K562 (cell line): ENCODE measurements around the gene AGAP1. TPM values are rescaled to one million over a fixed set of nuclear protein-coding genes. Genes with fewer than 3 reads are reported as not detected.

Experiments used
- CXXC5 ChIP-seq: fragments of 250-450 bp; sonication (Bioruptor Pico); IDR thresholded peaks from 2 replicates; pipeline ENCODE4 v1.8.0; 2022; ENCODE audit warnings: inconsistent platforms, mild to moderate bottlenecking, moderate library complexity
- E2F5 ChIP-seq: sonication (generic); formaldehyde crosslinking; IDR thresholded peaks from 2 replicates; pipeline ENCODE4 v1.8.0; 2022; ENCODE audit warnings: mild to moderate bottlenecking, missing genetic modification reagents
- ETV1 ChIP-seq: fragments of 450-650 bp; conservative IDR thresholded peaks from 2 replicates; pipeline ENCODE4 v1.6.1; 2016; ENCODE audit warnings: missing genetic modification characterization, control low read depth, low read depth, missing compliant biosample characterization
- GATA2 ChIP-seq: sonication (generic); formaldehyde crosslinking; IDR thresholded peaks from 2 replicates; pipeline ENCODE4 v1.4.0; 2020; ENCODE audit warnings: mild to moderate bottlenecking, missing genetic modification reagents
- GATAD2A ChIP-seq: fragments of 450-650 bp; IDR thresholded peaks from 2 replicates; pipeline ENCODE4 v1.6.1; 2017
- GATAD2B ChIP-seq: fragments of 450-650 bp; IDR thresholded peaks from 2 replicates; pipeline ENCODE4 v1.6.1; 2017; ENCODE audit warnings: mild to moderate bottlenecking, borderline replicate concordance
- HNRNPL ChIP-seq: fragments of 200-400 bp; formaldehyde crosslinking; IDR thresholded peaks from 2 replicates; pipeline ENCODE4 v1.6.1; 2017; ENCODE audit warnings: low read depth, mild to moderate bottlenecking, low read length
- KDM1A ChIP-seq, 2 experiments: fragments of 450-650 bp; IDR thresholded peaks; 2 replicates each; pipeline ENCODE4 v1.6.1; 2016; ENCODE audit warnings: mild to moderate bottlenecking in 2 of 2
- KLF6 ChIP-seq: fragments of 250-450 bp; sonication (Bioruptor Pico); IDR thresholded peaks from 2 replicates; pipeline ENCODE4 v1.4.0; 2020; ENCODE audit warnings: mild to moderate bottlenecking, moderate library complexity, borderline replicate concordance
- LCOR ChIP-seq: sonication (generic); formaldehyde crosslinking; IDR thresholded peaks from 2 replicates; pipeline ENCODE4 v1.8.0; 2022; ENCODE audit warnings: mild to moderate bottlenecking, missing genetic modification reagents
- MAFG ChIP-seq: fragments of 450-650 bp; conservative IDR thresholded peaks from 2 replicates; pipeline ENCODE4 v1.6.1; 2016; ENCODE audit warnings: missing genetic modification characterization, missing compliant biosample characterization
- MCM7 ChIP-seq, 2 experiments: fragments of 450-650 bp; IDR thresholded peaks; 2 replicates each; pipeline ENCODE4 v1.6.1; 2016 to 2018
- MECOM ChIP-seq: fragments of 250-450 bp; sonication (Bioruptor Pico); IDR thresholded peaks from 2 replicates; pipeline ENCODE4 v1.8.0; 2022; ENCODE audit warnings: inconsistent platforms
- MLLT1 ChIP-seq, 2 experiments: fragments of 450-650 bp; IDR thresholded peaks; 2 replicates each; pipeline ENCODE4 v1.6.1; 2016
- NFIC ChIP-seq: fragments of 450-650 bp; IDR thresholded peaks from 2 replicates; pipeline ENCODE4 v1.6.1; 2017; ENCODE audit warnings: mild to moderate bottlenecking, inconsistent platforms
- NFYB ChIP-seq: IDR thresholded peaks from 2 replicates; pipeline ENCODE4 v1.6.1; 2011; ENCODE audit warnings: mild to moderate bottlenecking, moderate library complexity; ENCODE audit not compliant: insufficient read length; ENCODE audit errors: extremely low read depth
- PREB ChIP-seq: sonication (generic); formaldehyde crosslinking; IDR thresholded peaks from 2 replicates; pipeline ENCODE4 v1.8.1; 2023; ENCODE audit warnings: mild to moderate bottlenecking, missing genetic modification reagents
- SMARCE1 ChIP-seq: fragments of 450-650 bp; IDR thresholded peaks from 2 replicates; pipeline ENCODE4 v1.7.1; 2016; ENCODE audit warnings: mild to moderate bottlenecking
- XRCC5 ChIP-seq: fragments of 200-400 bp; formaldehyde crosslinking; IDR thresholded peaks from 2 replicates; pipeline ENCODE4 v1.6.1; 2017; ENCODE audit warnings: low read depth, mild to moderate bottlenecking, low read length
- ZBTB33 ChIP-seq: sonication (generic); formaldehyde crosslinking; IDR thresholded peaks from 2 replicates; pipeline ENCODE4 v1.8.1; 2023; ENCODE audit warnings: mild to moderate bottlenecking, missing genetic modification reagents
- ZNF24 ChIP-seq: fragments of 450-650 bp; IDR thresholded peaks from 2 replicates; pipeline ENCODE4 v1.6.1; 2016
- ZNF518B ChIP-seq: fragments of 250-450 bp; sonication (Bioruptor Pico); IDR thresholded peaks from 2 replicates; pipeline ENCODE4 v1.5.0; 2021; ENCODE audit warnings: mild to moderate bottlenecking, moderate library complexity
- polyA plus RNA-seq, 8 experiments: library from polyadenylated mRNA; depleted of rRNA in 4 of 8; stranded (reverse) in 5 of 8; unstranded in 3 of 8; fragments of >200 nt; fragmentation: Nextera tagmentation in 2 of 8; fragmentation: Illumina TruSeq in 1 of 8; extraction: Ambion mirVana in 2 of 8; extraction: Trizol in 1 of 8; gene quantifications; 2 replicates each; pipeline versions ENCODE4 v1.2.1 to v1.2.3, GENCODE V29; 2011 to 2014; ENCODE audit warnings: inconsistent platforms in 1 of 8, missing spikeins in 1 of 8
- total RNA-seq, 7 experiments: library from RNA; depleted of rRNA in 6 of 7; stranded (reverse); fragments of >200 nt in 6 of 7; fragmentation: Illumina TruSeq in 2 of 7; extraction: Trizol in 2 of 7; gene quantifications; 2 replicates each; pipeline versions ENCODE4 v1.2.1 to v1.2.3, GENCODE V29; 2011 to 2021; ENCODE audit warnings: low replicate concordance in 1 of 7

Gene AGAP1
- total and polyA plus RNA-seq, 9 of the 15 experiments (the other 6 are each of a cell fraction or from before 2014, with no cell fraction given): 1.3 to 24.0 (median 10.6) TPM

DNA sequence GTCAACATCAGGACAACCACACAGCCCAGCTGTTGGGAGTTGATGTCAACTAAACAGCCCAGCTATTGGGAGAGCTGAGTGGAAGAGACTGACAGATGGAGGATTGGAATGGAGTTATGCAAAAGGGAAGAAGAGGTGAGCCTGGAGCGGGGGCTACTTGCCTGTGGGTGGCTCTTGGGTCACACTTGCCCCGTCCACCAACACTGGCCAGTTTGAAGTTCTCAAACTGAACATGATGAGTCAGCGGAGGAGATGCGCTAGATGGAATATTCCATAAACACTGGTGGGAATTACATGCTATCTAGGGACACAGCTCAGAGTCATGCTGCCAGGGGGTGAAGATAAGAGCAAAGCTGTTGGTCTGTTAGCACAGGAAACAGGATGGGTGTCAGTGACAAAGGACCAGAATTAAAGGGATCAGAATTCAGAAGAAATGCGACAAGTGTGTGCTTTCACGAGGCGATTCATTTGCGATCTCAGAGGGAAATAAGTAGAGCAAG, 33.2 kb upstream of the AGAP1 start (continued):
- no peak for TF ChIP-seq NFYB
- 0 out of 2 replicates have a peak, but pooled peaks have one; percentile 50 for TF ChIP-seq MECOM (CRISPR knock-in tag)
- no peak for TF ChIP-seq E2F5 (CRISPR knock-in tag)
- no peak for TF ChIP-seq KLF6 (CRISPR knock-in tag)
- TF ChIP-seq NFIC: peak; percentile 87
- no peak for TF ChIP-seq MCM7 (IDR thresholded peaks at IDR 0.05)
- peak; percentile 79 for TF ChIP-seq CXXC5 (CRISPR knock-in tag)
- peak; percentile 97 for TF ChIP-seq MAFG (tag)
- TF ChIP-seq ETV1: peak; percentile 81
- TF ChIP-seq GATAD2A: 0 out of 2 replicates have a peak, but pooled peaks have one; percentile 51
- TF ChIP-seq XRCC5: no peak
- TF ChIP-seq LCOR (CRISPR knock-in tag): peak; percentile 76
- TF ChIP-seq ZNF24: peak; percentile 80
- no peak for TF ChIP-seq HNRNPL
- TF ChIP-seq ZNF518B (CRISPR knock-in tag): no peak
- no peak for TF ChIP-seq ZBTB33
- TF ChIP-seq GATAD2B: 0 out of 2 replicates have a peak, but pooled peaks have one; percentile 24
- TF ChIP-seq KDM1A (IDR thresholded peaks at IDR 0.05): peak; percentile 85 to 90
- peak; percentile 94 for TF ChIP-seq SMARCE1
- TF ChIP-seq PREB (CRISPR knock-in tag): no peak
- peak; percentile 98 for TF ChIP-seq GATA2 (CRISPR knock-in tag)
- no peak for TF ChIP-seq MLLT1 (IDR thresholded peaks at IDR 0.05)
